HCT116 (cell line): Measurements from ENCODE around the gene NUTM2F.
"Not testable (repeated sequence)": the region's sequence is repeated elsewhere in the genome, so short reads cannot be mapped to it uniquely, and the experiment has no call there.

Experiments used
- CTCF ChIP-seq, 3 experiments: fragments of 200-600 bp in 1 of 3; sonication (generic) in 1 of 3; IDR thresholded peaks in 2 of 3; conservative IDR thresholded peaks in 1 of 3; 2 replicates each; pipeline ENCODE4 v1.5.1; 2012 to 2017; ENCODE audit warnings: low read depth in 2 of 3, low read length in 2 of 3, antibody characterized with exemption in 1 of 3, borderline replicate concordance in 1 of 3, control low read depth in 1 of 3, mild to moderate bottlenecking in 1 of 3, mixed read lengths in 1 of 3, mixed run types in 1 of 3, moderate library complexity in 1 of 3; ENCODE audit not compliant: insufficient read depth in 1 of 3
- EGR1 ChIP-seq: IDR thresholded peaks from 2 replicates; pipeline ENCODE4 v1.6.1; 2012; ENCODE audit warnings: low read depth
- EZH2 ChIP-seq: fragments of 200-600 bp; sonication (generic); IDR thresholded peaks from 2 replicates; pipeline ENCODE4 v1.6.1; 2017; ENCODE audit warnings: antibody characterized with exemption, mixed run types
- EZH2phosphoT487 ChIP-seq: fragments of 200-600 bp; IDR thresholded peaks from 2 replicates; pipeline ENCODE4 v1.6.1; 2018; ENCODE audit warnings: antibody characterized with exemption, borderline replicate concordance
- JUND ChIP-seq: IDR thresholded peaks from 2 replicates; pipeline ENCODE4 v1.6.1; 2012
- YY1 ChIP-seq: IDR thresholded peaks from 2 replicates; pipeline ENCODE4 v1.6.1; 2011; ENCODE audit warnings: low read length, low read depth, moderate library complexity, mild to moderate bottlenecking; ENCODE audit not compliant: insufficient replicate concordance; ENCODE audit errors: extremely low read depth
- ZNF274 ChIP-seq: fragments of 200-500 bp; sonication (Bioruptor generic); IDR thresholded peaks from 2 replicates; pipeline ENCODE4 v1.6.1; 2014; ENCODE audit warnings: mild to moderate bottlenecking, low read depth, low read length, inconsistent platforms
- TF ChIP-seq, protein P1 (sequence below): IDR thresholded peaks from 2 replicates; pipeline ENCODE4 v1.6.1; 2012

DNA sequence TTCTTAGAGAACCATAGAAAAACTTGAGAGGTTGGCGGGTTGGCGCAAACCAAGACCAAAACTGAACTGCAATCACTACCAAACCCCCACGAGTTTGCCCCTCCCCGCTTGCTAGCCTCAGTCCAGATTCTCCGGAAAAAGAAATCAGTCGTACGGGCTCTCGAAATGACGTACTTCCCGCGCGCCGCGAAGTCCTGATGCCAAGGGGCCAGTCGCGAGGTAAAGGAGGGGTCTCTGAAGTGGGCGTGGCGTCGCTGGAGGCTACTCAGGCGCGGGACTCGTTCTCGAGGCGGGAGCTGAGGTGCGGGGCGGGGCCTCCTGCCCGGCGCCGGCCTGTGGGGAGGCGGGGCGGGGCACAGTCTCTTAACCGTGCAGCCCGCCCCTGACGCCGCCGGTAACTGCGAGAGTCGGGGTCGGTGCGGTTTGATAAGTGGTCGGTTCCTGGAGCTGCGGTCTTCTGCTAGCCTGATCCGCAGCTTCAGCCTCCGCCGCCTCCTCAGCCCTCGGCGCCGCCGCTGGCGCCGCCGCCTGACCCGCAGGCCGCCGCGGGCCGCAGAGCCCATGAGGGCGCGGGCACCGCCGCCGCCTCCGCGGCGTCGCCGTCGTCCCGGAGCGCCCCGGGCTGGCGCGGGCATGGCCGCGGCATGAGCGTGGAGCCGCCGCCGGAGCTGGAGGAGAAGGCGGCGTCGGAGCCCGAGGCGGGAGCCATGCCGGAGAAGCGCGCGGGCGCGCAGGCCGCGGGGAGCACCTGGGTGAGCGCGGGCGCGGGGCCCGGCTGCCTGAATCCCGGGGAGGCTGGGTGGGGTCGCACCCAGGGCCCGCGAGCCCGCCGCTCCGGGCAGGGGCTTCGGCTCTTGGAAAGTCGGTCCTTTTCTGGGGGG is 46.0 kb upstream of the NUTM2F start:
- TF ChIP-seq CTCF (IDR thresholded peaks at IDR 0.05 in 2 of 3, conservative IDR thresholded peaks at IDR 0.05 in 1 of 3; ENCODE audit: borderline replicate concordance in 1 of 3, insufficient read depth in 1 of 3, low read depth in 2 of 3, low read length in 2 of 3); EGR1; ZNF274; EZH2; YY1; EZH2phosphoT487; JUND: not testable (repeated sequence)
- TF ChIP-seq, protein P1, sequence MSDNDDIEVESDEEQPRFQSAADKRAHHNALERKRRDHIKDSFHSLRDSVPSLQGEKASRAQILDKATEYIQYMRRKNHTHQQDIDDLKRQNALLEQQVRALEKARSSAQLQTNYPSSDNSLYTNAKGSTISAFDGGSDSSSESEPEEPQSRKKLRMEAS, result peak; percentile 9; the same call in 1 of the 2 replicates
